ENCODE data around the gene TBC1D8. TPM values are rescaled to one million over a fixed set of nuclear protein-coding genes. Genes with fewer than 3 reads are reported as not detected.

Gene TBC1D8
- total and polyA plus RNA-seq, 9 of the 15 experiments (the other 6 are each of a cell fraction or from before 2014, with no cell fraction given): 0.36 to 1.3 (median 0.82) TPM

DNA sequence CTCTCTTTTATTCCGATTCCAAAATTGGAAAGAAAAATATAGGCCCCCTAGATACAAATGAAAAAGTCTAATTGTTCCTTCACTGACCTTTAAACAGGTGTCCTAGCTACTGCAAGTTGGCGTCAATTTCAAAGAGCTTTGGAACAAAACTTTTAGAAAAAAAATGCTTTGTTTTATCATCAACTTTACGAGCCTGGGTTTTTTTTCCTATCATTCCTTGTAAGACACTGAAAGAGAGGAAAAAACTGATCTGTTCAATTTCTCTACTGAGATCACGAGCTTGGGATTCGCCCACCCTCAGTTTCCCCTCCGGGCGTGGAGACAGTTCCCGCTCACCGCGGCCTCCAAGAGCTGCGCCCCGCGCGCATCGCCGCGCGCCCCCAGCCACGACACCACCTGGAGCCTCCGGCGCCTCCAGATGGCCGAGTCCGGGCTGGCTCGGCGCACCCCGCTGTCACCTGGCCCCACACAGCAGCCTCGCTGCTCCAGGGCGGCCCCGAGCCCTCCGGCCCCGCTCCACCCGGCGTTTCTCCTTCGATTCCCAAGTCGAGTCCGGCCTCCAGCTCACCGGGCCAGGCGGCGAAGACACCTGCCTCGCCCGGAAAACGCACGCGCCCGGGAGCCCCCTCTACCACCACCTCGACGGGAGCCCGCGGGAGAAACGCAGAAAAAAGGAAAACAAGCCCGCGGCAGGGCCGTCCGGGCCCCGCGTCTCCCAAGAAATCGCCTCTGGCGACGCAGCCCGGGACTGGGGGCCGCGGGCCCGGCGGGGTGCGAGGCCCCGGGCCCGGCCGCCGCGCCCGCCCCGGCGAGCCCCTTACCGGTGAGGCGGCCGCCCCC lies 656 bp downstream of the TBC1D8 start (continued):
- TF ChIP-seq, protein P1, sequence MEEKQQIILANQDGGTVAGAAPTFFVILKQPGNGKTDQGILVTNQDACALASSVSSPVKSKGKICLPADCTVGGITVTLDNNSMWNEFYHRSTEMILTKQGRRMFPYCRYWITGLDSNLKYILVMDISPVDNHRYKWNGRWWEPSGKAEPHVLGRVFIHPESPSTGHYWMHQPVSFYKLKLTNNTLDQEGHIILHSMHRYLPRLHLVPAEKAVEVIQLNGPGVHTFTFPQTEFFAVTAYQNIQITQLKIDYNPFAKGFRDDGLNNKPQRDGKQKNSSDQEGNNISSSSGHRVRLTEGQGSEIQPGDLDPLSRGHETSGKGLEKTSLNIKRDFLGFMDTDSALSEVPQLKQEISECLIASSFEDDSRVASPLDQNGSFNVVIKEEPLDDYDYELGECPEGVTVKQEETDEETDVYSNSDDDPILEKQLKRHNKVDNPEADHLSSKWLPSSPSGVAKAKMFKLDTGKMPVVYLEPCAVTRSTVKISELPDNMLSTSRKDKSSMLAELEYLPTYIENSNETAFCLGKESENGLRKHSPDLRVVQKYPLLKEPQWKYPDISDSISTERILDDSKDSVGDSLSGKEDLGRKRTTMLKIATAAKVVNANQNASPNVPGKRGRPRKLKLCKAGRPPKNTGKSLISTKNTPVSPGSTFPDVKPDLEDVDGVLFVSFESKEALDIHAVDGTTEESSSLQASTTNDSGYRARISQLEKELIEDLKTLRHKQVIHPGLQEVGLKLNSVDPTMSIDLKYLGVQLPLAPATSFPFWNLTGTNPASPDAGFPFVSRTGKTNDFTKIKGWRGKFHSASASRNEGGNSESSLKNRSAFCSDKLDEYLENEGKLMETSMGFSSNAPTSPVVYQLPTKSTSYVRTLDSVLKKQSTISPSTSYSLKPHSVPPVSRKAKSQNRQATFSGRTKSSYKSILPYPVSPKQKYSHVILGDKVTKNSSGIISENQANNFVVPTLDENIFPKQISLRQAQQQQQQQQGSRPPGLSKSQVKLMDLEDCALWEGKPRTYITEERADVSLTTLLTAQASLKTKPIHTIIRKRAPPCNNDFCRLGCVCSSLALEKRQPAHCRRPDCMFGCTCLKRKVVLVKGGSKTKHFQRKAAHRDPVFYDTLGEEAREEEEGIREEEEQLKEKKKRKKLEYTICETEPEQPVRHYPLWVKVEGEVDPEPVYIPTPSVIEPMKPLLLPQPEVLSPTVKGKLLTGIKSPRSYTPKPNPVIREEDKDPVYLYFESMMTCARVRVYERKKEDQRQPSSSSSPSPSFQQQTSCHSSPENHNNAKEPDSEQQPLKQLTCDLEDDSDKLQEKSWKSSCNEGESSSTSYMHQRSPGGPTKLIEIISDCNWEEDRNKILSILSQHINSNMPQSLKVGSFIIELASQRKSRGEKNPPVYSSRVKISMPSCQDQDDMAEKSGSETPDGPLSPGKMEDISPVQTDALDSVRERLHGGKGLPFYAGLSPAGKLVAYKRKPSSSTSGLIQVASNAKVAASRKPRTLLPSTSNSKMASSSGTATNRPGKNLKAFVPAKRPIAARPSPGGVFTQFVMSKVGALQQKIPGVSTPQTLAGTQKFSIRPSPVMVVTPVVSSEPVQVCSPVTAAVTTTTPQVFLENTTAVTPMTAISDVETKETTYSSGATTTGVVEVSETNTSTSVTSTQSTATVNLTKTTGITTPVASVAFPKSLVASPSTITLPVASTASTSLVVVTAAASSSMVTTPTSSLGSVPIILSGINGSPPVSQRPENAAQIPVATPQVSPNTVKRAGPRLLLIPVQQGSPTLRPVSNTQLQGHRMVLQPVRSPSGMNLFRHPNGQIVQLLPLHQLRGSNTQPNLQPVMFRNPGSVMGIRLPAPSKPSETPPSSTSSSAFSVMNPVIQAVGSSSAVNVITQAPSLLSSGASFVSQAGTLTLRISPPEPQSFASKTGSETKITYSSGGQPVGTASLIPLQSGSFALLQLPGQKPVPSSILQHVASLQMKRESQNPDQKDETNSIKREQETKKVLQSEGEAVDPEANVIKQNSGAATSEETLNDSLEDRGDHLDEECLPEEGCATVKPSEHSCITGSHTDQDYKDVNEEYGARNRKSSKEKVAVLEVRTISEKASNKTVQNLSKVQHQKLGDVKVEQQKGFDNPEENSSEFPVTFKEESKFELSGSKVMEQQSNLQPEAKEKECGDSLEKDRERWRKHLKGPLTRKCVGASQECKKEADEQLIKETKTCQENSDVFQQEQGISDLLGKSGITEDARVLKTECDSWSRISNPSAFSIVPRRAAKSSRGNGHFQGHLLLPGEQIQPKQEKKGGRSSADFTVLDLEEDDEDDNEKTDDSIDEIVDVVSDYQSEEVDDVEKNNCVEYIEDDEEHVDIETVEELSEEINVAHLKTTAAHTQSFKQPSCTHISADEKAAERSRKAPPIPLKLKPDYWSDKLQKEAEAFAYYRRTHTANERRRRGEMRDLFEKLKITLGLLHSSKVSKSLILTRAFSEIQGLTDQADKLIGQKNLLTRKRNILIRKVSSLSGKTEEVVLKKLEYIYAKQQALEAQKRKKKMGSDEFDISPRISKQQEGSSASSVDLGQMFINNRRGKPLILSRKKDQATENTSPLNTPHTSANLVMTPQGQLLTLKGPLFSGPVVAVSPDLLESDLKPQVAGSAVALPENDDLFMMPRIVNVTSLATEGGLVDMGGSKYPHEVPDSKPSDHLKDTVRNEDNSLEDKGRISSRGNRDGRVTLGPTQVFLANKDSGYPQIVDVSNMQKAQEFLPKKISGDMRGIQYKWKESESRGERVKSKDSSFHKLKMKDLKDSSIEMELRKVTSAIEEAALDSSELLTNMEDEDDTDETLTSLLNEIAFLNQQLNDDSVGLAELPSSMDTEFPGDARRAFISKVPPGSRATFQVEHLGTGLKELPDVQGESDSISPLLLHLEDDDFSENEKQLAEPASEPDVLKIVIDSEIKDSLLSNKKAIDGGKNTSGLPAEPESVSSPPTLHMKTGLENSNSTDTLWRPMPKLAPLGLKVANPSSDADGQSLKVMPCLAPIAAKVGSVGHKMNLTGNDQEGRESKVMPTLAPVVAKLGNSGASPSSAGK (IDR thresholded peaks at IDR 0.05): peak; percentile 43; the same call in 1 of the 2 replicates
- 0 out of 2 replicates have a peak, but pooled peaks have one; percentile 32 for TF ChIP-seq NCOA6 (IDR thresholded peaks at IDR 0.05)

Data from K562 (cell line).